Activated CD4-positive, alpha-beta T cell treated with anti-CD3 and anti-CD28 coated beads, Interleukin-2, amount 50 U/mL, for 24 hours (primary cell): ENCODE data around the gene GNB5.

ENCODE experiments used
- DNase-seq, 2 donors: peaks; one replicate each; pipeline ENCODE4 v3.0.0-alpha.2; 2020; ENCODE audit warnings: low read depth in 1 of 2, low spot score in 1 of 2

GNB5 gene

GRCh38 chr15:52067545-52067926 is 123.7 kb downstream of the GNB5 start:
- DNase-seq, result no peak

DNA sequence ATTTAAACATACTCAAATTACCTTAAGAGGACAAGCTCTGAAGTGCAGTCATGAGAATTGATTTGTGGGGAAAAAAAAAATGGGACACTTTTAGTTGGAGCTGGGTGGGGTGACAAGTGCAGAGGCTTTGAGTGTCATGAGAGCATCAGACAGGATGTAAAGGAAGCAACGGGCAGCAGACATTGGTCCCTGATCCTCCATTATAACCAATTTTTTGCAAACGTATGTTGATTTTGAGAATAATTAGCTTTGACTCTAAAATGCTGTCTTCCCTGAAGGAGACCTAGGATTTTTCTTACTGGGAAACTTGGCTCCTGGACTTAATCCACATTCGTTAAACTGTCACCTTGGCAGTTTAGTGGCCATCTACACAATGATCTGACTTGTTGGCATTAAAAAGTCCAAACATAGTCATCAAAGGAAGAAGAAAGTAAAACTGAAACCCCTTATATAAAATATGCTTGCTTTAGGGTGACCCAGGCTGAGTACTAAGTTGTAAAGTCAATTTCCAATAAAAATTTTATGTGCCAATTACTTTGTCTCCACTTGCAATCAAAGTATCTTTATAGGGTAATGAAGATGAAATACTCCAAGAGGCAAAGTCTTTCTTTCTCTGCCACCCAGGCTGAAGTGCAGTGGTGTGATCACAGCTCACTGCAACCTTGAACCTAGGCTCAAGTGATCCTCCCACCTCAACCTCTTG is 124.2 kb downstream of the GNB5 start:
- DNase-seq, result no peak
